MM.1S (cell line): Measurements from ENCODE around the gene KRT2.

Experiments
- EZH2 ChIP-seq: fragments of 300-600 bp; sonication (generic); optimal IDR thresholded peaks from 2 replicates; pipeline ENCODE3; 2017; ENCODE audit warnings: low read depth, mild to moderate bottlenecking, antibody characterized with exemption, low read length, mixed read lengths
- TF ChIP-seq, protein P1 (sequence below): fragments of 300-600 bp; sonication (generic); IDR thresholded peaks from 2 replicates; pipeline ENCODE4 v1.5.1; 2016; ENCODE audit warnings: antibody characterized with exemption, low read length, mixed read lengths

DNA sequence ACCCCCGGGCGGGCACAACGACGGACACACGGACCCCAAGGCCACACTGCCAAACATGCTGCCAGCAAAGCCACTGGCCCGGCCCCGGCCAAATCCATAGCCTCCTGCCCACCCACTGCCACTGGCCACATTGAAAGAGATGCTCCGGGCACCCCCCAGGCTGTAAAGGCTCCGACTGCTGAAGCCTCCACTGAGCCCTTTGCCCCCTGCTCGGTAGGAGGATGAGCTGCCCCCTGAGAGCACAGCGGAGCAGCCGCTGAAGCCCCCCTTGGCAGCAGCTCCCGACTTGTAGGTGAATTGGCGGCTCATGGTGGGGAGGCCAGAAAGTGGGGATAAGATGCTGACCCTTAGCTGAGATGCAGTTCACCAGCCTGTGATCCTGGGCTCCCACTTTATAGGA lies 33.8 kb downstream of the KRT2 start, which contains the start of gene KRT73:
- TF ChIP-seq, protein P1, sequence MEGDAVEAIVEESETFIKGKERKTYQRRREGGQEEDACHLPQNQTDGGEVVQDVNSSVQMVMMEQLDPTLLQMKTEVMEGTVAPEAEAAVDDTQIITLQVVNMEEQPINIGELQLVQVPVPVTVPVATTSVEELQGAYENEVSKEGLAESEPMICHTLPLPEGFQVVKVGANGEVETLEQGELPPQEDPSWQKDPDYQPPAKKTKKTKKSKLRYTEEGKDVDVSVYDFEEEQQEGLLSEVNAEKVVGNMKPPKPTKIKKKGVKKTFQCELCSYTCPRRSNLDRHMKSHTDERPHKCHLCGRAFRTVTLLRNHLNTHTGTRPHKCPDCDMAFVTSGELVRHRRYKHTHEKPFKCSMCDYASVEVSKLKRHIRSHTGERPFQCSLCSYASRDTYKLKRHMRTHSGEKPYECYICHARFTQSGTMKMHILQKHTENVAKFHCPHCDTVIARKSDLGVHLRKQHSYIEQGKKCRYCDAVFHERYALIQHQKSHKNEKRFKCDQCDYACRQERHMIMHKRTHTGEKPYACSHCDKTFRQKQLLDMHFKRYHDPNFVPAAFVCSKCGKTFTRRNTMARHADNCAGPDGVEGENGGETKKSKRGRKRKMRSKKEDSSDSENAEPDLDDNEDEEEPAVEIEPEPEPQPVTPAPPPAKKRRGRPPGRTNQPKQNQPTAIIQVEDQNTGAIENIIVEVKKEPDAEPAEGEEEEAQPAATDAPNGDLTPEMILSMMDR, result no peak
- TF ChIP-seq EZH2, result no peak
